IMR-90 (cell line): ENCODE measurements around the gene NOM1. TPM values are rescaled to one million over a fixed set of nuclear protein-coding genes. Genes with fewer than 3 reads are reported as not detected.
A peak's percentile ranks its signal among the peaks of the same experiment; 100 is the strongest.

Experiments
- ATAC-seq: fragments of 200-7000 bp; cut with Tn5 transposase; 2 replicates; pipeline ENCODE4 v1.9.1; 2020; ENCODE audit warnings: low read depth, mild to moderate bottlenecking, moderate library complexity
- BruUV-seq: library from RNA; stranded (reverse); fragments of 400-500 nt; replicated peaks from 2 replicates; lab custom pipeline; 2021; lab: Mats Ljungman, UMichigan
- CTCF ChIA-PET: fragments of 300-600 bp; formaldehyde crosslinking; extraction: SDS; loops from one replicate; lab custom pipeline; 2021; ENCODE audit warnings: antibody characterized with exemption; lab: Yijun Ruan, JAX
- POLR2A ChIA-PET: fragments of 300-600 bp; sonication (Branson Sonifier 250); formaldehyde crosslinking; loops from one replicate; lab custom pipeline; 2022; ENCODE audit warnings: antibody characterized with exemption; ENCODE audit not compliant: unreplicated experiment; lab: Charles Lee
- DNase-seq: peaks from one replicate; pipeline ENCODE4 v3.0.0; 2013
- H2AFZ ChIP-seq: replicated peaks from 2 replicates; pipeline ENCODE3; 2013; ENCODE audit warnings: low read length, mild to moderate bottlenecking; ENCODE audit not compliant: poor library complexity
- H2AK5ac ChIP-seq: 2 replicates; pipeline ENCODE4 v1.6.1; 2013; ENCODE audit warnings: low read depth, low read length, inconsistent platforms
- H2AK9ac ChIP-seq: replicated peaks from 2 replicates; pipeline ENCODE3; 2013; ENCODE audit warnings: mild to moderate bottlenecking, low read depth, low read length, moderate library complexity; ENCODE audit not compliant: poor library complexity
- H2BK120ac ChIP-seq: 2 replicates; pipeline ENCODE4 v1.6.1; 2013; ENCODE audit warnings: low read depth, low read length, inconsistent platforms
- H2BK15ac ChIP-seq: 3 replicates; pipeline ENCODE4 v1.6.1; 2013; ENCODE audit warnings: low read depth, low read length, inconsistent platforms
- H2BK20ac ChIP-seq: 2 replicates; pipeline ENCODE4 v1.6.1; 2013; ENCODE audit warnings: low read depth, mild to moderate bottlenecking, inconsistent platforms, low read length, moderate library complexity
- H2BK5ac ChIP-seq: 2 replicates; pipeline ENCODE4 v1.6.1; 2013; ENCODE audit warnings: mild to moderate bottlenecking, low read depth, low read length, inconsistent platforms; ENCODE audit not compliant: poor library complexity, severe bottlenecking
- H3K14ac ChIP-seq: replicated peaks from 2 replicates; pipeline ENCODE4 v1.6.1; 2013; ENCODE audit warnings: low read depth, low read length, inconsistent platforms
- H3K18ac ChIP-seq: 2 replicates; pipeline ENCODE4 v1.6.1; 2013; ENCODE audit warnings: low read depth, low read length, control low read depth
- H3K23ac ChIP-seq: 2 replicates; pipeline ENCODE4 v1.6.1; 2013; ENCODE audit warnings: low read depth, low read length, inconsistent platforms
- H3K27ac ChIP-seq: 2 replicates; pipeline ENCODE4 v1.5.1; 2013; ENCODE audit warnings: mild to moderate bottlenecking, control low read depth, low read length; ENCODE audit not compliant: insufficient read depth
- H3K27me3 ChIP-seq: 2 replicates; pipeline ENCODE4 v1.6.1; 2013; ENCODE audit warnings: low read length; ENCODE audit not compliant: control insufficient read depth, insufficient read depth
- H3K36me3 ChIP-seq: 2 replicates; pipeline ENCODE4 v1.6.1; 2013; ENCODE audit warnings: low read length, mixed read lengths; ENCODE audit not compliant: control insufficient read depth, insufficient read depth
- H3K4ac ChIP-seq: 2 replicates; pipeline ENCODE4 v1.6.1; 2013; ENCODE audit warnings: low read depth, low read length, inconsistent platforms
- H3K4me1 ChIP-seq: 2 replicates; pipeline ENCODE4 v1.6.1; 2013; ENCODE audit warnings: low read length, mixed read lengths; ENCODE audit not compliant: control insufficient read depth, insufficient read depth
- H3K4me2 ChIP-seq: 2 replicates; pipeline ENCODE4 v1.6.1; 2013; ENCODE audit warnings: low read depth, mild to moderate bottlenecking, control low read depth, low read length, moderate library complexity
- H3K4me3 ChIP-seq: 2 replicates; pipeline ENCODE4 v1.5.1; 2013; ENCODE audit warnings: low read depth, mild to moderate bottlenecking, control low read depth, low read length, moderate library complexity; ENCODE audit not compliant: insufficient read depth
- H3K56ac ChIP-seq: 2 replicates; pipeline ENCODE4 v1.6.1; 2013; ENCODE audit warnings: low read length, inconsistent platforms; ENCODE audit not compliant: insufficient read depth; ENCODE audit errors: extremely low read depth
- H3K79me1 ChIP-seq, 2 experiments: 2 replicates each; pipeline ENCODE4 v1.6.1; 2013; ENCODE audit warnings: low read length in 2 of 2, inconsistent platforms in 1 of 2, low read depth in 1 of 2
- H3K9ac ChIP-seq: 2 replicates; pipeline ENCODE4 v1.6.1; 2013; ENCODE audit warnings: low read depth, low read length, control low read depth
- H3K9me1 ChIP-seq: 2 replicates; pipeline ENCODE4 v1.6.1; 2013; ENCODE audit warnings: low read length, inconsistent platforms; ENCODE audit not compliant: insufficient read depth
- H3K9me3 ChIP-seq: 2 replicates; pipeline ENCODE4 v1.6.1; 2013; ENCODE audit warnings: low read length; ENCODE audit not compliant: control insufficient read depth, insufficient read depth
- H4K20me1 ChIP-seq: 2 replicates; pipeline ENCODE4 v1.6.1; 2013; ENCODE audit warnings: low read length, inconsistent platforms; ENCODE audit not compliant: insufficient read depth
- H4K5ac ChIP-seq: 2 replicates; pipeline ENCODE4 v1.6.1; 2013; ENCODE audit warnings: mild to moderate bottlenecking, low read depth, low read length, control low read depth
- H4K8ac ChIP-seq, 2 experiments: 2 replicates each; pipeline ENCODE4 v1.6.1; 2013; ENCODE audit warnings: low read depth in 2 of 2, low read length in 2 of 2, control low read depth in 1 of 2, inconsistent platforms in 1 of 2
- H4K91ac ChIP-seq: 2 replicates; pipeline ENCODE4 v1.6.1; 2013; ENCODE audit warnings: low read depth, low read length, inconsistent platforms; ENCODE audit not compliant: insufficient read depth
- BHLHE40 ChIP-seq: fragments of 150-350 bp; IDR thresholded peaks from 2 replicates; pipeline ENCODE4 v1.6.1; 2016; ENCODE audit warnings: mild to moderate bottlenecking, low read depth, low read length
- CEBPB ChIP-seq: IDR thresholded peaks from 2 replicates; pipeline ENCODE4 v1.6.1; 2012; ENCODE audit warnings: low read depth, low read length, improper control_type of control experiment
- MAZ ChIP-seq: IDR thresholded peaks from 2 replicates; pipeline ENCODE4 v1.6.1; 2012; ENCODE audit warnings: low read depth, mild to moderate bottlenecking, low read length, improper control_type of control experiment, moderate library complexity, borderline replicate concordance
- MXI1 ChIP-seq: IDR thresholded peaks from 2 replicates; pipeline ENCODE4 v1.6.1; 2012; ENCODE audit warnings: low read depth, mild to moderate bottlenecking, low read length, moderate library complexity, borderline replicate concordance
- NFE2L2 ChIP-seq: fragments of 150-350 bp; IDR thresholded peaks from 2 replicates; pipeline ENCODE4 v1.6.1; 2016; ENCODE audit warnings: low read depth, mild to moderate bottlenecking, low read length
- RAD21 ChIP-seq: IDR thresholded peaks from 2 replicates; pipeline ENCODE4 v1.6.1; 2012; ENCODE audit warnings: low read length, improper control_type of control experiment
- RCOR1 ChIP-seq: IDR thresholded peaks from 2 replicates; pipeline ENCODE4 v1.6.1; 2012; ENCODE audit warnings: mild to moderate bottlenecking, low read length, improper control_type of control experiment; ENCODE audit not compliant: insufficient replicate concordance
- RFX5 ChIP-seq: IDR thresholded peaks from 2 replicates; pipeline ENCODE4 v1.8.0; 2012; ENCODE audit warnings: low read depth, mild to moderate bottlenecking, low read length, moderate library complexity
- SMC3 ChIP-seq: fragments of 150-350 bp; IDR thresholded peaks from 2 replicates; pipeline ENCODE4 v1.6.1; 2016; ENCODE audit warnings: low read depth, mild to moderate bottlenecking, antibody characterized with exemption, low read length, moderate library complexity
- WGBS, 2 experiments: methylation state at CpG; one replicate each; pipeline versions ENCODE4 v1.1.5 to v1.1.7; 2013; ENCODE audit warnings: missing lambda C conversion rate in 2 of 2; ENCODE audit not compliant: insufficient read length in 1 of 2; ENCODE audit errors: extremely low coverage in 2 of 2; 5-methylcytosine and 5-hydroxymethylcytosine counted together
- dilution Hi-C: fragments of 300-500 bp; cut with HindIII; formaldehyde crosslinking; loops from one replicate; pipeline ENCODE4 v1.14.3; 2018; ENCODE audit warnings: low sequenced_read_pairs; ENCODE audit not compliant: unreplicated experiment
- in situ Hi-C: fragments of 300-500 bp; cut with MboI; formaldehyde crosslinking; loops from 3 replicates; pipeline ENCODE4 v1.14.3; 2019; ENCODE audit warnings: low sequenced_read_pairs, inconsistent platforms, mixed read lengths
- intact Hi-C: fragments of 100-400 bp; cut with micrococcal nuclease; formaldehyde crosslinking; loops from 2 replicates; pipeline ENCODE4 v1.10.0; 2022
- polyA plus RNA-seq, 3 experiments: library from polyadenylated mRNA; depleted of rRNA; stranded (reverse); fragments of >200 nt; gene quantifications; 2 replicates each; pipeline ENCODE4 v1.2.3, GENCODE V29; 2012; ENCODE audit warnings: low replicate concordance in 1 of 3
- total RNA-seq: library from RNA; depleted of rRNA; stranded (reverse); fragments of >200 nt; gene quantifications from 2 replicates; pipeline ENCODE4 v1.2.3, GENCODE V29; 2012
- TF ChIP-seq, protein P1 (sequence below): fragments of 150-350 bp; IDR thresholded peaks from 2 replicates; pipeline ENCODE4 v1.6.1; 2016; ENCODE audit warnings: low read depth, mild to moderate bottlenecking, low read length, moderate library complexity, borderline replicate concordance
- TF ChIP-seq, protein P2 (sequence below): conservative IDR thresholded peaks from 2 replicates; pipeline ENCODE4 v1.5.1; 2012; ENCODE audit warnings: mild to moderate bottlenecking, low read depth, low read length, improper control_type of control experiment

Gene NOM1
- total and polyA plus RNA-seq, 2 of the 4 experiments (the other 2 are of a cell fraction) = 15.3 to 15.4 TPM

GRCh38 chr7:157021071-157021870 is 71.8 kb downstream of the NOM1 start (continued):
- no peak for TF ChIP-seq NFE2L2

GRCh38 chr7:157021871-157022680 is 72.6 kb downstream of the NOM1 start:
- Histone ChIP-seq H2AFZ (peak overlapping the region; percentile 13), H3K79me1 (no peaks in the 10 kb centered on the region), H3K27ac (no peak overlapping the region), H2BK5ac (no peak overlapping the region), H3K9me3 (peaks cover 7% of the 10 kb centered on the region; the same call in 1 of the 2 replicates), H3K4me1 (no peaks in the 10 kb centered on the region), H2BK20ac (no peak overlapping the region), H4K91ac (no peak overlapping the region), H3K36me3 (no peaks in the 10 kb centered on the region), H3K27me3 (peaks cover 79% of the 10 kb centered on the region), H3K9ac (no peak overlapping the region), H4K5ac (no peak overlapping the region), H3K56ac (no peak overlapping the region), H3K18ac (no peak overlapping the region), H2AK5ac (no peak overlapping the region), H2AK9ac (peak overlapping the region; percentile 44), H3K23ac (no peak overlapping the region), H3K14ac (no peak overlapping the region), H2BK15ac (no peak overlapping the region), H3K4me2 (no peak overlapping the region), H3K4me3 (no peak overlapping the region), H4K20me1 (no peaks in the 10 kb centered on the region), H4K8ac (no peak overlapping the region), H3K4ac (no peak overlapping the region), H2BK120ac (no peak overlapping the region), H3K9me1 (no peaks in the 10 kb centered on the region)
- CTCF ChIA-PET = no interaction called here
- in situ Hi-C loops = no loop called here
- ATAC-seq (no peak), DNase-seq (no peak)
- intact Hi-C loops = no loop called here
- dilution Hi-C loops = no loop called here
- BruUV-seq = no TSS peak
- POLR2A ChIA-PET = no interaction called here
- 0% methylated on average over 5 of the region's 30 CpGs; no CpG with 5 or more reads in 1 of the 2 experiments for WGBS, 2 experiments
- no peak for TF ChIP-seq NFE2L2
- TF ChIP-seq SMC3 = no peak
- no peak for TF ChIP-seq MXI1
- no peak for TF ChIP-seq RFX5
- TF ChIP-seq, protein P1, sequence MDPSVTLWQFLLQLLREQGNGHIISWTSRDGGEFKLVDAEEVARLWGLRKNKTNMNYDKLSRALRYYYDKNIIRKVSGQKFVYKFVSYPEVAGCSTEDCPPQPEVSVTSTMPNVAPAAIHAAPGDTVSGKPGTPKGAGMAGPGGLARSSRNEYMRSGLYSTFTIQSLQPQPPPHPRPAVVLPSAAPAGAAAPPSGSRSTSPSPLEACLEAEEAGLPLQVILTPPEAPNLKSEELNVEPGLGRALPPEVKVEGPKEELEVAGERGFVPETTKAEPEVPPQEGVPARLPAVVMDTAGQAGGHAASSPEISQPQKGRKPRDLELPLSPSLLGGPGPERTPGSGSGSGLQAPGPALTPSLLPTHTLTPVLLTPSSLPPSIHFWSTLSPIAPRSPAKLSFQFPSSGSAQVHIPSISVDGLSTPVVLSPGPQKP = no peak
- no peak for TF ChIP-seq RAD21
- no peak for TF ChIP-seq MAZ
- no peak for TF ChIP-seq BHLHE40
- no peak for TF ChIP-seq CEBPB
- no peak for TF ChIP-seq RCOR1
- TF ChIP-seq, protein P2, sequence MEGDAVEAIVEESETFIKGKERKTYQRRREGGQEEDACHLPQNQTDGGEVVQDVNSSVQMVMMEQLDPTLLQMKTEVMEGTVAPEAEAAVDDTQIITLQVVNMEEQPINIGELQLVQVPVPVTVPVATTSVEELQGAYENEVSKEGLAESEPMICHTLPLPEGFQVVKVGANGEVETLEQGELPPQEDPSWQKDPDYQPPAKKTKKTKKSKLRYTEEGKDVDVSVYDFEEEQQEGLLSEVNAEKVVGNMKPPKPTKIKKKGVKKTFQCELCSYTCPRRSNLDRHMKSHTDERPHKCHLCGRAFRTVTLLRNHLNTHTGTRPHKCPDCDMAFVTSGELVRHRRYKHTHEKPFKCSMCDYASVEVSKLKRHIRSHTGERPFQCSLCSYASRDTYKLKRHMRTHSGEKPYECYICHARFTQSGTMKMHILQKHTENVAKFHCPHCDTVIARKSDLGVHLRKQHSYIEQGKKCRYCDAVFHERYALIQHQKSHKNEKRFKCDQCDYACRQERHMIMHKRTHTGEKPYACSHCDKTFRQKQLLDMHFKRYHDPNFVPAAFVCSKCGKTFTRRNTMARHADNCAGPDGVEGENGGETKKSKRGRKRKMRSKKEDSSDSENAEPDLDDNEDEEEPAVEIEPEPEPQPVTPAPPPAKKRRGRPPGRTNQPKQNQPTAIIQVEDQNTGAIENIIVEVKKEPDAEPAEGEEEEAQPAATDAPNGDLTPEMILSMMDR = no peak
